ENCODE data around the gene MACROH2A1.

DNA sequence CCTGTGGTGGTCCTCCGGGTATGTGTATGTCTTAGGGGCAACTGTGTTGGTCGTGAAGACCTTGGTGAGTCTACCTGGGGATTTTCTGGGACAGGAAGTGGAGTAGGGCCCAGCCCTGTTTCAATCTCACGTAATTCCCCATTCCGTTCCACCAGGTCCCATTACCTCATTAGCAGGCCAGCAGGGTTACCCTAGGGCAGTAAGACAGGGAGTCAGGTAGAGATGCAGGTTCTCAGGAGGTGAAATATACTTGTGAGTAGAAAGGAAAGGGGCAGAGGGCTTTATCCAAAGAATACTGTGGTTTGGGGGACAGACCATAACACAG lies 56.5 kb downstream of the MACROH2A1 start:
- no peak for TF ChIP-seq POLR2AphosphoS5 (IDR thresholded peaks at IDR 0.05; ENCODE audit: insufficient read depth in 1 of 2, low read depth in 1 of 2)
- TF ChIP-seq, protein P1, sequence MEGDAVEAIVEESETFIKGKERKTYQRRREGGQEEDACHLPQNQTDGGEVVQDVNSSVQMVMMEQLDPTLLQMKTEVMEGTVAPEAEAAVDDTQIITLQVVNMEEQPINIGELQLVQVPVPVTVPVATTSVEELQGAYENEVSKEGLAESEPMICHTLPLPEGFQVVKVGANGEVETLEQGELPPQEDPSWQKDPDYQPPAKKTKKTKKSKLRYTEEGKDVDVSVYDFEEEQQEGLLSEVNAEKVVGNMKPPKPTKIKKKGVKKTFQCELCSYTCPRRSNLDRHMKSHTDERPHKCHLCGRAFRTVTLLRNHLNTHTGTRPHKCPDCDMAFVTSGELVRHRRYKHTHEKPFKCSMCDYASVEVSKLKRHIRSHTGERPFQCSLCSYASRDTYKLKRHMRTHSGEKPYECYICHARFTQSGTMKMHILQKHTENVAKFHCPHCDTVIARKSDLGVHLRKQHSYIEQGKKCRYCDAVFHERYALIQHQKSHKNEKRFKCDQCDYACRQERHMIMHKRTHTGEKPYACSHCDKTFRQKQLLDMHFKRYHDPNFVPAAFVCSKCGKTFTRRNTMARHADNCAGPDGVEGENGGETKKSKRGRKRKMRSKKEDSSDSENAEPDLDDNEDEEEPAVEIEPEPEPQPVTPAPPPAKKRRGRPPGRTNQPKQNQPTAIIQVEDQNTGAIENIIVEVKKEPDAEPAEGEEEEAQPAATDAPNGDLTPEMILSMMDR (IDR thresholded peaks at IDR 0.05) = no peak

All from vagina (tissue), 2 donors.